ENCODE measurements around the gene PTTG1. TPM values are rescaled to one million over a fixed set of nuclear protein-coding genes. Genes with fewer than 3 reads are reported as not detected.

PTTG1 gene
- total RNA-seq, 1 donor from 2014 or later = 36.9 TPM

DNA sequence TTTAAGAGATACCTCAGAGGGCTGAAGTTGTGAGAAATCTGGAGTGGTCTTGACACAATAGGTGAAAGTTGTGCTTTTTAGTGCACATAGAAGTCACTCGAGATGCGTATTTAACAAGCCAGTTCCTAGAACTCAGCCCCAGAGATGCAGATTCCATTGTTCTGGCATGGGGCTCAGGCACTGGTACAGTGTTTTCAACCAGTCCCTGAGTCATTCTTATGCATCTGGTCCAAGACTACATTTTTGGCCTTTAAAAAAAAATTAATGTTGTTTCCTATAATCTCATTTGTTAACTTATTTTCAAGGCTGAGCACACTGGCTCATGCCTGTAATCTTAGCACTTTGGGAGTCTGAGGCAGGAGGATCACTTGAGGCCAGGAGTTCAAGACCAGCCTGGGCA lies 29.6 kb downstream of the PTTG1 start:
- no peak for DNase-seq (ENCODE audit: low read depth)
- FAIRE-seq = no peak
- TF ChIP-seq, protein P1, sequence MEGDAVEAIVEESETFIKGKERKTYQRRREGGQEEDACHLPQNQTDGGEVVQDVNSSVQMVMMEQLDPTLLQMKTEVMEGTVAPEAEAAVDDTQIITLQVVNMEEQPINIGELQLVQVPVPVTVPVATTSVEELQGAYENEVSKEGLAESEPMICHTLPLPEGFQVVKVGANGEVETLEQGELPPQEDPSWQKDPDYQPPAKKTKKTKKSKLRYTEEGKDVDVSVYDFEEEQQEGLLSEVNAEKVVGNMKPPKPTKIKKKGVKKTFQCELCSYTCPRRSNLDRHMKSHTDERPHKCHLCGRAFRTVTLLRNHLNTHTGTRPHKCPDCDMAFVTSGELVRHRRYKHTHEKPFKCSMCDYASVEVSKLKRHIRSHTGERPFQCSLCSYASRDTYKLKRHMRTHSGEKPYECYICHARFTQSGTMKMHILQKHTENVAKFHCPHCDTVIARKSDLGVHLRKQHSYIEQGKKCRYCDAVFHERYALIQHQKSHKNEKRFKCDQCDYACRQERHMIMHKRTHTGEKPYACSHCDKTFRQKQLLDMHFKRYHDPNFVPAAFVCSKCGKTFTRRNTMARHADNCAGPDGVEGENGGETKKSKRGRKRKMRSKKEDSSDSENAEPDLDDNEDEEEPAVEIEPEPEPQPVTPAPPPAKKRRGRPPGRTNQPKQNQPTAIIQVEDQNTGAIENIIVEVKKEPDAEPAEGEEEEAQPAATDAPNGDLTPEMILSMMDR (IDR thresholded peaks at IDR 0.05; ENCODE audit: insufficient read depth, low read length, severe bottlenecking) = no peak
- Histone ChIP-seq H3K36me3 (ENCODE audit: control insufficient read depth, insufficient read depth, low read length) (no peaks in the 10 kb centered on the region), H3K27me3 (ENCODE audit: control insufficient read depth, insufficient read depth, low read length) (no peaks in the 10 kb centered on the region), H3K4me3 (ENCODE audit: low read depth, low read length) (no peak overlapping the region)

DNA sequence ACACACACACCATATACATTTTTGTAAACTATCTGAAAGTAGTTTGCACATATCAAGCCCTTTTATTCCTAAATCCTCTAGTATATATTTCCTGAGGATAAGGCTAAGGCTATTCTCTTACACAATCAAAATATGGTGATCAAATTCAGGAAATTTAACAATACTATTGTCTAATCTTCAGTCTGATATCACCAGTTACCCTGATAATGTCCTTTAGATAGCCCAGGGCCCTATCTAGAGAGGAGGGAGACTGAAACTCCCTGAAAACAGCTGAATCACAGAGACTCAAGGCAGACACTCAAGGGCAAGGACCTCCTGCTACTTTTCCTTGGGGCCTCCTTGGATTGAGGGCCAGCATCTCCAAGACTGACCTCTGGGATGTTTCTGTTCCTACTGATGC lies 30.4 kb downstream of the PTTG1 start:
- TF ChIP-seq, protein P1 (IDR thresholded peaks at IDR 0.05; ENCODE audit: insufficient read depth, low read length, severe bottlenecking) = no peak
- Histone ChIP-seq H3K27me3 (ENCODE audit: control insufficient read depth, insufficient read depth, low read length) (no peaks in the 10 kb centered on the region), H3K36me3 (ENCODE audit: control insufficient read depth, insufficient read depth, low read length) (no peaks in the 10 kb centered on the region), H3K4me3 (ENCODE audit: low read depth, low read length) (no peak overlapping the region)
- no peak for DNase-seq (ENCODE audit: low read depth)
- FAIRE-seq = no peak

DNA sequence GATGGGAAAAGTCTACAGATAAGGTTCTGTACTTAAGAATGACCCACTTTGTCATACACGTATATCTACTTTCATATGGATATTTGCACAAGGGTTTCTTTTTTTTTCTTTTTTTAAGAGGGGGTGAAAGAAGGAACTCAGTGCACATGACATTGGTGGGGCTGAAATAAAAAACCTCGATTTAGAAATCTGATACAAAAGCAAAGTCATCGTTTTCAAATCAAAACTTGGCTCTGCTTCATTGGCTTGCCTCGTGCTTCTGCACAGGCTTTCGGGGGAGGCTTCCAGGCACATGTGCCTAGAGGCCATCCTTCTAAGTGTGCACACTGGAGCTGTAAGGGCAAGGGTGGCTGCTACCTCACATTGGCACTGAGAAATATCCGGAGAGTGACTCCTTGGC lies 31.1 kb downstream of the PTTG1 start:
- no peaks in the 10 kb centered on the region for H3K27me3 ChIP-seq (ENCODE audit: control insufficient read depth, insufficient read depth, low read length)
- DNase-seq (ENCODE audit: low read depth) (no peak), FAIRE-seq (no peak)
- TF ChIP-seq, protein P1 (IDR thresholded peaks at IDR 0.05; ENCODE audit: insufficient read depth, low read length, severe bottlenecking) = no peak
- H3K4me3 ChIP-seq (ENCODE audit: low read depth, low read length) = no peak overlapping the region
- H3K36me3 ChIP-seq (ENCODE audit: control insufficient read depth, insufficient read depth, low read length) = no peaks in the 10 kb centered on the region

DNA sequence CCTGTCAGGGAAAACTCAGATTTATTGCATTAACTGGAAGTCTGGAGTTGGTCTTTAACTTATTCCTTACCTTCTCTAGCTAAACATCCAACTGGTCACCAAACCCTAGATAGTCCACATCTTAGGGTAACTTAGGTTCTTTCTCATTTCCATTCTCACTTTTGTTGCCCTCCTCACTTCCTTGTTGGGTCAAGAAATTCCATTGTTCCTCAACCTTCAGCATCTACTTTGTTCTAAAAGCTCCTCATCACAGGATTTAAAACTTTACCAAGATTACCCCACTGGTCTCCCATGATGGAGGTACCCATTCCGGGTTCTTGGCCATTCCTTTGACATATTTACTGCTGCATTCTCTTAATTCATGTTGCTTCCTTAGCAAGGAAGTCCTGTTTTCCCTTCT lies 32.1 kb downstream of the PTTG1 start:
- Histone ChIP-seq H3K27me3 (ENCODE audit: control insufficient read depth, insufficient read depth, low read length) (no peaks in the 10 kb centered on the region), H3K4me3 (ENCODE audit: low read depth, low read length) (no peak overlapping the region), H3K36me3 (ENCODE audit: control insufficient read depth, insufficient read depth, low read length) (no peaks in the 10 kb centered on the region)
- DNase-seq (ENCODE audit: low read depth) = no peak
- TF ChIP-seq, protein P1 (IDR thresholded peaks at IDR 0.05; ENCODE audit: insufficient read depth, low read length, severe bottlenecking) = no peak
- FAIRE-seq = no peak

DNA sequence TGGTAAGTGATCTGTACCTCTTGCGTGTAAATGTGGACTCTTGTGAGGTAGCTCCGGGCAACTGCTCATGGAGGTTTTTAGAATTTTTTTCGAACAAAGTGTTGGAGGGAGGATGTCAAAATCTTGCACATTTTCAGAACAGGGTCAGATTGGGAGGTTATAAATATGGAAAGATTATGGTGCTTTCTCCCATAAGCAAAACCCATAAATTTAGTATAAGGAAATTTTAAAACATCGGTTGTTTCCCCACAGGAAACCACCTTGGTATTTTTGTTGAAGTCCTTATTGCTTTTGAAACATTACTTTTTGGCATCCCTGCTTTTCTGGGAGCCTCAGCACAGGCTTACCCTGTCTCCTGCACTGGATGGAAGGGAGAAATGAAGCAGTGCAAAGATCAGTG lies 33.9 kb downstream of the PTTG1 start:
- DNase-seq (ENCODE audit: low read depth) (no peak), FAIRE-seq (no peak)
- Histone ChIP-seq H3K27me3 (ENCODE audit: control insufficient read depth, insufficient read depth, low read length) (no peaks in the 10 kb centered on the region), H3K36me3 (ENCODE audit: control insufficient read depth, insufficient read depth, low read length) (no peaks in the 10 kb centered on the region), H3K4me3 (ENCODE audit: low read depth, low read length) (no peak overlapping the region)
- TF ChIP-seq, protein P1 (IDR thresholded peaks at IDR 0.05; ENCODE audit: insufficient read depth, low read length, severe bottlenecking) = no peak

DNA sequence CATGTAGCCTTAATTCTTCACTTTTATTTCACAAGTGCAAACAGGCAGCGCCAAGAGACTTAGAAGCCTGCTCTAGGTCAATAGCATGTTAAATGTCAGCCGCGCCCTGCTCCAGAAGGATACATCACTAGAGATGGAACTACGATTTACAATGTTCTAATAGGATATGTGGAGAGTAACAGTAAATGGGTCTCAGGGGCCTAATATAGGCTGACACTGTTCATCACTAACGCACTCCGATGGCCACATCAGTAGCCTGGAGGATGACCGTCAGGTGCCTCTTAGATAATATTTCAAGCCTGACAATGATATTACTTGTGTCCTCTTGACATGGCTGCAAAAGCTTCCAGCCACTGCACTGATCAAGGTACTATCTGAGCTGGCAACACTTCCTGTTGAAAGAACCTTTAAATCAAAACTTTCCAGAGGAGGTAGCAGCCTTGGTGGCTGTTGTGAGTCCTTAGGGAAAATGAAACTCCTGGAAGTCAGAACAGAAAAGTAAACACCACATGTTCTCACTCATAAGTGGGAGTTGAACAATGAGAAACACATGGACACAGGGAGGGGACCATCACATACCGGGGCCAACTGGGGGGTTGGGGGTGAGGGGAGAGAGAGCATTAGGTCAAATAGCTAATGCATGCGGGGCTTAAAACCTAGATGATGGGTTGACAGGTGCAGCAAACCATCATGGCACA lies 35.0 kb downstream of the PTTG1 start:
- H3K36me3 ChIP-seq (ENCODE audit: control insufficient read depth, insufficient read depth, low read length) = no peaks in the 10 kb centered on the region
- TF ChIP-seq, protein P1 (IDR thresholded peaks at IDR 0.05; ENCODE audit: insufficient read depth, low read length, severe bottlenecking) = no peak
- no peak for FAIRE-seq
- H3K27me3 ChIP-seq (ENCODE audit: control insufficient read depth, insufficient read depth, low read length) = no peaks in the 10 kb centered on the region
- no peak for DNase-seq (ENCODE audit: low read depth)
- no peak overlapping the region for H3K4me3 ChIP-seq (ENCODE audit: low read depth, low read length)

All from bronchial epithelial cell (primary cell).